ENCODE data around the gene SLC25A18.

DNA sequence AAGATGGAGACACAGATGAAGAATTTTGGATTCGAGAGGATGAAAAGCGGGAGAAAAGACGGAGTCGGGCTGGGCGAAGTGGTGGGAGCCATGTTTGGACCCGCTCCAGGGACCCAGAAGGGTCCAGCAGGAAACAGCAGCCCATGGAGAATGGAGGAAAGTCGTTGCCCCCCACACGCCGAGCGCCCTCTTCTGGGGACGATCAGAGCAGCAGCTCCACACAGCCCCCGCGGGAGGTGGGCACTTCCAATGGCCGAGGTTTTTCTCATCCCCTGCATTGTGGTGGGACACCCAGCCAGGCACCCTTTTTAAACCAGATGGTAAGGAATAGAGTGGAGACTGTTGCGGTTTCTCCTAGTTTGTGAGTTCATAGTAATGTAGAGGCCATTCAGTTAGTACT is 22.8 kb upstream of the SLC25A18 start:
- TF ChIP-seq, protein P1, sequence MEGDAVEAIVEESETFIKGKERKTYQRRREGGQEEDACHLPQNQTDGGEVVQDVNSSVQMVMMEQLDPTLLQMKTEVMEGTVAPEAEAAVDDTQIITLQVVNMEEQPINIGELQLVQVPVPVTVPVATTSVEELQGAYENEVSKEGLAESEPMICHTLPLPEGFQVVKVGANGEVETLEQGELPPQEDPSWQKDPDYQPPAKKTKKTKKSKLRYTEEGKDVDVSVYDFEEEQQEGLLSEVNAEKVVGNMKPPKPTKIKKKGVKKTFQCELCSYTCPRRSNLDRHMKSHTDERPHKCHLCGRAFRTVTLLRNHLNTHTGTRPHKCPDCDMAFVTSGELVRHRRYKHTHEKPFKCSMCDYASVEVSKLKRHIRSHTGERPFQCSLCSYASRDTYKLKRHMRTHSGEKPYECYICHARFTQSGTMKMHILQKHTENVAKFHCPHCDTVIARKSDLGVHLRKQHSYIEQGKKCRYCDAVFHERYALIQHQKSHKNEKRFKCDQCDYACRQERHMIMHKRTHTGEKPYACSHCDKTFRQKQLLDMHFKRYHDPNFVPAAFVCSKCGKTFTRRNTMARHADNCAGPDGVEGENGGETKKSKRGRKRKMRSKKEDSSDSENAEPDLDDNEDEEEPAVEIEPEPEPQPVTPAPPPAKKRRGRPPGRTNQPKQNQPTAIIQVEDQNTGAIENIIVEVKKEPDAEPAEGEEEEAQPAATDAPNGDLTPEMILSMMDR (conservative IDR thresholded peaks at IDR 0.05 in 1 of 2, IDR thresholded peaks at IDR 0.05 in 1 of 2; ENCODE audit: extremely low read depth in 1 of 2, insufficient read depth in 1 of 2, low read depth in 1 of 2, low read length in 2 of 2): no peak
- TF ChIP-seq EZH2 (IDR thresholded peaks at IDR 0.05; ENCODE audit: borderline replicate concordance, low read length): no peak
